H9 (cell line): ENCODE results near the gene MKI67. TPM values are rescaled to one million over a fixed set of nuclear protein-coding genes. Genes with fewer than 3 reads are reported as not detected.

ENCODE experiments used
- DNase-seq: peaks from one replicate; pipeline ENCODE4 v3.0.0-alpha.2; 2017
- H2AFZ ChIP-seq: one replicate; pipeline ENCODE4 v1.6.1; 2013; ENCODE audit warnings: mild to moderate bottlenecking, low read length, control low read depth, moderate library complexity
- H2AK5ac ChIP-seq: 2 replicates; pipeline ENCODE4 v1.6.1; 2013; ENCODE audit warnings: low read length, control low read depth, mixed read lengths; ENCODE audit not compliant: insufficient read length
- H2BK120ac ChIP-seq: one replicate; pipeline ENCODE4 v1.6.1; 2013; ENCODE audit warnings: low read depth, mild to moderate bottlenecking, low read length, control low read depth, inconsistent platforms; ENCODE audit not compliant: poor library complexity, severe bottlenecking
- H2BK12ac ChIP-seq: 2 replicates; pipeline ENCODE4 v1.6.1; 2013; ENCODE audit warnings: low read length, control low read depth, mixed read lengths, low read depth; ENCODE audit not compliant: insufficient read length
- H2BK15ac ChIP-seq: 2 replicates; pipeline ENCODE4 v1.6.1; 2013; ENCODE audit warnings: low read depth, low read length, control low read depth
- H2BK20ac ChIP-seq: one replicate; pipeline ENCODE4 v1.6.1; 2013; ENCODE audit warnings: low read depth, mild to moderate bottlenecking, low read length, control low read depth, inconsistent platforms; ENCODE audit not compliant: poor library complexity, severe bottlenecking
- H2BK5ac ChIP-seq: 2 replicates; pipeline ENCODE4 v1.6.1; 2013; ENCODE audit warnings: low read length, control low read depth, mixed read lengths; ENCODE audit not compliant: insufficient read length
- H3K14ac ChIP-seq: 2 replicates; pipeline ENCODE4 v1.6.1; 2013; ENCODE audit warnings: low read length, control low read depth; ENCODE audit not compliant: insufficient read depth
- H3K18ac ChIP-seq: 2 replicates; pipeline ENCODE4 v1.6.1; 2013; ENCODE audit warnings: low read depth, mild to moderate bottlenecking, mixed read lengths, low read length, control low read depth; ENCODE audit not compliant: insufficient read length
- H3K23ac ChIP-seq: 2 replicates; pipeline ENCODE4 v1.6.1; 2013; ENCODE audit warnings: low read length, control low read depth, mixed read lengths, low read depth; ENCODE audit not compliant: insufficient read length
- H3K23me2 ChIP-seq: 2 replicates; pipeline ENCODE4 v1.6.1; 2013; ENCODE audit warnings: low read depth, mild to moderate bottlenecking, mixed read lengths, low read length, control low read depth; ENCODE audit not compliant: insufficient read length, poor library complexity, severe bottlenecking
- H3K27ac ChIP-seq: 2 replicates; pipeline ENCODE4 v1.5.1; 2013; ENCODE audit warnings: low read length, control low read depth, mixed read lengths, low read depth; ENCODE audit not compliant: insufficient read length
- H3K27me3 ChIP-seq: 2 replicates; pipeline ENCODE4 v1.6.1; 2013; ENCODE audit warnings: low read length, control low read depth, inconsistent platforms; ENCODE audit not compliant: insufficient read depth
- H3K4ac ChIP-seq: 2 replicates; pipeline ENCODE4 v1.6.1; 2013; ENCODE audit warnings: low read depth, mild to moderate bottlenecking, control low read depth, inconsistent platforms, low read length, moderate library complexity
- H3K4me1 ChIP-seq: 2 replicates; pipeline ENCODE4 v1.6.1; 2013; ENCODE audit warnings: low read length, control low read depth, inconsistent platforms; ENCODE audit not compliant: insufficient read depth
- H3K4me2 ChIP-seq: 2 replicates; pipeline ENCODE4 v1.6.1; 2013; ENCODE audit warnings: low read length, control low read depth, mixed read lengths; ENCODE audit not compliant: insufficient read length, insufficient read depth
- H3K56ac ChIP-seq: 2 replicates; pipeline ENCODE4 v1.6.1; 2013; ENCODE audit warnings: low read depth, mild to moderate bottlenecking, mixed read lengths, low read length, control low read depth; ENCODE audit not compliant: insufficient read length
- H3K79me1 ChIP-seq: 2 replicates; pipeline ENCODE4 v1.6.1; 2013; ENCODE audit warnings: low read depth, mild to moderate bottlenecking, moderate library complexity, low read length, control low read depth, inconsistent platforms; ENCODE audit not compliant: insufficient read depth, poor library complexity, severe bottlenecking
- H3K79me2 ChIP-seq: 2 replicates; pipeline ENCODE4 v1.6.1; 2013; ENCODE audit warnings: low read length, control low read depth, inconsistent platforms; ENCODE audit not compliant: insufficient read depth
- H3K9ac ChIP-seq: 2 replicates; pipeline ENCODE4 v1.6.1; 2013; ENCODE audit warnings: low read length, control low read depth, mixed read lengths; ENCODE audit not compliant: insufficient read length; ENCODE audit errors: extremely low read depth
- H3K9me3 ChIP-seq: one replicate; pipeline ENCODE4 v1.6.1; 2013; ENCODE audit warnings: low read depth, low read length, inconsistent platforms; ENCODE audit not compliant: control insufficient read depth
- H3T11ph ChIP-seq: one replicate; pipeline ENCODE4 v1.6.1; 2013; ENCODE audit warnings: mild to moderate bottlenecking, low read length, control low read depth, inconsistent platforms
- H4K20me1 ChIP-seq: one replicate; pipeline ENCODE4 v1.6.1; 2013; ENCODE audit not compliant: control insufficient read depth, insufficient read length, insufficient read depth
- H4K5ac ChIP-seq: 2 replicates; pipeline ENCODE4 v1.6.1; 2013; ENCODE audit warnings: low read depth, mild to moderate bottlenecking, mixed read lengths, low read length, control low read depth; ENCODE audit not compliant: insufficient read length
- H4K8ac ChIP-seq: replicated peaks from 2 replicates; pipeline ENCODE4 v1.6.1; 2013; ENCODE audit warnings: low read length, control low read depth, mixed read lengths, low read depth; ENCODE audit not compliant: insufficient read length
- H4K91ac ChIP-seq: 2 replicates; pipeline ENCODE4 v1.6.1; 2013; ENCODE audit warnings: low read depth, mild to moderate bottlenecking, moderate library complexity, mixed read lengths, low read length, control low read depth; ENCODE audit not compliant: insufficient read length
- H3K27ac Mint-ChIP-seq, 3 experiments: 2 replicates in 2 of 3; 3 replicates in 1 of 3; pipeline ENCODE4 v1.8.0; 2020 to 2021; ENCODE audit warnings: mixed read lengths in 3 of 3, mild to moderate bottlenecking in 1 of 3, moderate library complexity in 1 of 3
- H3K27me3 Mint-ChIP-seq: 2 replicates; pipeline ENCODE4 v1.8.0; 2021; ENCODE audit warnings: low read depth, mild to moderate bottlenecking, moderate library complexity, mixed read lengths
- H3K36me3 Mint-ChIP-seq, 3 experiments: 2 replicates in 2 of 3; 3 replicates in 1 of 3; pipeline ENCODE4 v1.8.0; 2020 to 2021; ENCODE audit warnings: low read depth in 3 of 3, mixed read lengths in 3 of 3; ENCODE audit not compliant: insufficient read depth in 1 of 3
- H3K4me1 Mint-ChIP-seq, 2 experiments: 2 replicates each; pipeline ENCODE4 v1.8.0; 2020; ENCODE audit warnings: mixed read lengths in 2 of 2
- H3K4me3 Mint-ChIP-seq, 2 experiments: 2 replicates in 1 of 2; 3 replicates in 1 of 2; pipeline ENCODE4 v1.8.0; 2020 to 2021; ENCODE audit warnings: mild to moderate bottlenecking in 2 of 2, mixed read lengths in 2 of 2, moderate library complexity in 1 of 2
- H3K9me3 Mint-ChIP-seq, 2 experiments: 2 replicates in 1 of 2; 3 replicates in 1 of 2; pipeline ENCODE4 v1.8.0; 2020; ENCODE audit warnings: mild to moderate bottlenecking in 2 of 2, mixed read lengths in 2 of 2, moderate library complexity in 1 of 2
- WGBS: extraction: QIAGEN DNeasy Blood & Tissue Kit; methylation state at CpG from one replicate; pipeline ENCODE4 v1.1.7; 2013; ENCODE audit warnings: missing lambda C conversion rate, low lambda C conversion rate, mixed read lengths; ENCODE audit not compliant: insufficient read length; ENCODE audit errors: extremely low coverage; 5-methylcytosine and 5-hydroxymethylcytosine counted together
- total RNA-seq: library from RNA; stranded (reverse); gene quantifications from 2 replicates; pipeline ENCODE4 v1.2.1, GENCODE V29; 2021
- TF ChIP-seq, protein P1 (sequence below): fragments of 200-600 bp; sonication (generic); conservative IDR thresholded peaks from 3 replicates; pipeline ENCODE4 v1.8.0; 2021; ENCODE audit warnings: antibody characterized with exemption, mild to moderate bottlenecking

The MKI67 gene
- total RNA-seq, 1 experiment from 2014 or later = 108 TPM

DNA sequence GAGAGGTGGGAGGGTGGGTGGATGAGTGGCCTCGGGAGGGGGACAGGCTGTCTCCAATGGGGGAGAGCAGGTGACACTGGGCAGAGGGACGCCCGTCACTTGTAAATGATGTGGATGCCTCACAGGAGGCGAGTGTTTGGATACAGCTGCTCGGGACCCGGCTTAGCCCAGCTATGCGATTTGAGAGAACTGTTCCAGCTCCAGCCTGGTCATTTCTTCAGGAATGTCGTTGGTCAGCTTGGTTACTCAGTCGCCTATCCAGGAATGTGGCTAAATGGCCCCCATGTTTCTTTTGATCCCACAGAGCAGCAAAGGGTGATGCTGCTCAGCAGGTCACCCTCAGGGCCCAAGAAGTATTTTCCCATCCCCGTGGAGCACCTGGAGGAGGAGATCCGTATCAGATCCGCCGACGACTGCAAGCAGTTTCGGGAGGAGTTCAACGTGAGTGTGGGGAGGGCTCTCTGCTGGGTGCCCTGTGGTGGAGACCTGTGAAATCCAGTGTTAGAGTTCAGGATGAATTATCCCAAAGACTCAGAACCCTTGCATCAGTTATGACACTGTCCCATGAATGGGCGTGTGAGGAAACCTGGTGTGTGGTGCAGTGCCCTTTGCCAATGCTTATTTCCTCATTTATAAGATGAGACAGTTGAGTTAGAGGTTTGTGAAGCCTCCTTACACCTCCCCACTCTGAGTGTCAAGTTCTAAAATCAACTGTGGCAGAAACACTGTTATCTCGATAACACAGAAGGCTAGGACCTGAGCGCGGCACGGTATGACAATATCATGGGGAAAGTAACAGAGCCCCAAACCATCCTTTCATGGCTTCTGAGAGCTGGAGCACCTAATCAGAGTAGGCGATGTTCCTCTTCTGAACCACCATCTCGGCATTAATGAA, 76.8 kb downstream of the MKI67 start:
- Histone ChIP-seq H3K18ac (no peak overlapping the region), H3K14ac (no peak overlapping the region), H3T11ph (no peak overlapping the region), H3K56ac (no peak overlapping the region), H3K4me1 (no peaks in the 10 kb centered on the region), H2BK15ac (no peak overlapping the region), H2BK20ac (no peak overlapping the region), H3K79me1 (no peaks in the 10 kb centered on the region), H3K27me3 (no peaks in the 10 kb centered on the region), H3K9ac (no peak overlapping the region), H3K4me2 (no peak overlapping the region), H3K9me3 (no peaks in the 10 kb centered on the region), H3K23ac (no peak overlapping the region), H4K20me1 (peaks cover 4% of the 10 kb centered on the region), H3K79me2 (no peaks in the 10 kb centered on the region), H2BK12ac (no peak overlapping the region), H3K27ac (no peak overlapping the region), H3K23me2 (peaks cover 4% of the 10 kb centered on the region), H2AK5ac (no peak overlapping the region), H4K5ac (no peak overlapping the region), H3K4ac (no peak overlapping the region), H4K8ac (no peak overlapping the region), H2BK5ac (no peak overlapping the region), H2BK120ac (no peak overlapping the region), H4K91ac (no peak overlapping the region), H2AFZ (no peak overlapping the region)
- TF ChIP-seq, protein P1, sequence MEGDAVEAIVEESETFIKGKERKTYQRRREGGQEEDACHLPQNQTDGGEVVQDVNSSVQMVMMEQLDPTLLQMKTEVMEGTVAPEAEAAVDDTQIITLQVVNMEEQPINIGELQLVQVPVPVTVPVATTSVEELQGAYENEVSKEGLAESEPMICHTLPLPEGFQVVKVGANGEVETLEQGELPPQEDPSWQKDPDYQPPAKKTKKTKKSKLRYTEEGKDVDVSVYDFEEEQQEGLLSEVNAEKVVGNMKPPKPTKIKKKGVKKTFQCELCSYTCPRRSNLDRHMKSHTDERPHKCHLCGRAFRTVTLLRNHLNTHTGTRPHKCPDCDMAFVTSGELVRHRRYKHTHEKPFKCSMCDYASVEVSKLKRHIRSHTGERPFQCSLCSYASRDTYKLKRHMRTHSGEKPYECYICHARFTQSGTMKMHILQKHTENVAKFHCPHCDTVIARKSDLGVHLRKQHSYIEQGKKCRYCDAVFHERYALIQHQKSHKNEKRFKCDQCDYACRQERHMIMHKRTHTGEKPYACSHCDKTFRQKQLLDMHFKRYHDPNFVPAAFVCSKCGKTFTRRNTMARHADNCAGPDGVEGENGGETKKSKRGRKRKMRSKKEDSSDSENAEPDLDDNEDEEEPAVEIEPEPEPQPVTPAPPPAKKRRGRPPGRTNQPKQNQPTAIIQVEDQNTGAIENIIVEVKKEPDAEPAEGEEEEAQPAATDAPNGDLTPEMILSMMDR = no peak
- no peak for DNase-seq
- H3K27ac Mint-ChIP-seq = no peak overlapping the region
- no peak overlapping the region for H3K4me3 Mint-ChIP-seq
- no peaks in the 10 kb centered on the region for H3K36me3 Mint-ChIP-seq
- H3K4me1 Mint-ChIP-seq = peaks cover 11 to 19% of the 10 kb centered on the region in 2 experiments
- H3K27me3 Mint-ChIP-seq = peaks cover 14% of the 10 kb centered on the region
- no CpG with 5 or more reads among the region's 23 CpGs for WGBS
- H3K9me3 Mint-ChIP-seq = no peaks in the 10 kb centered on the region
